SKM-1 treated with dmso at 0.1 percent for 144 hours (cell line): ENCODE results near the gene HIPK2.

ENCODE experiments used
- DNase-seq: peaks from one replicate; lab custom pipeline; 2025; ENCODE audit not compliant: unreplicated experiment; lab: John Stamatoyannopoulos, UW

Gene HIPK2

DNA sequence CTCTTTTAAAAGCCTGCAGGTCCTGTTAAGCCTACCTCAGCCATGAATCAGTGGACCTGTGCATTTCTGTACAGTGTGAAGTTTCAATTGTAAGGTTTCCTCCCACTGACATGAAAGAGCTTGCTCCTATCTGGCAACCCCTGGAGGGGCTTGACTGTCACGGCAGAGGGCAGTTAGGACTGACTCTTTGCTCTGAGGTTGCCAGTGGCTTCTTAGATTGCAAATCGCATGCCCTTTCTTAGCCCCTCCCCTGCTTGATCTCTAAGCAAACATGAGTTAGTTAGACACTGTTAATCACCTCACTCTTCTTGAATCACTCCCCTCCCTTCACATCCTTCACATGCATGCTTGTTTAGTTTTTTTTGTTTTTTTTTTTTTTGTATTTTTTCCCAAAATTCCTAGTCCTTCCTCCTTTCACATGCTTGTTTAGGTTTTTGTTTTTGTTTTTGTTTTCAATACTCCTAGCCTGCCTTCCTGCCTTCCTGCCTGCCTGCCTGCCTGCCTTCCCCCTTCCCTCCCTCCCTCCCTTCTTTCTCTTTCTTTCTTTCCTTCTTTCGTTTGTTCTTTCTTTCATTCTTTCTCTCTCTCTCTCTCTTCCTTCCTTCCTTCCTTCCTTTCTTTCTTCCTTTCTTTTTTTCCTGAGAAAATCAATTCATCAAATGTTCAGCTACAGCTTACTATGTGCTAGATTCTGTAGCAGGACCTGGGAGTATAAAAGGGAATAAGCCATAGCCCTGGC lies 6.0 kb upstream of the HIPK2 start:
- no peak for DNase-seq

GRCh38 chr7:139782932-139783331 lies 5.1 kb upstream of the HIPK2 start:
- no peak for DNase-seq

GRCh38 chr7:139777133-139777891 lies 486 bp downstream of the HIPK2 start:
- peak; percentile 11 for DNase-seq

DNA sequence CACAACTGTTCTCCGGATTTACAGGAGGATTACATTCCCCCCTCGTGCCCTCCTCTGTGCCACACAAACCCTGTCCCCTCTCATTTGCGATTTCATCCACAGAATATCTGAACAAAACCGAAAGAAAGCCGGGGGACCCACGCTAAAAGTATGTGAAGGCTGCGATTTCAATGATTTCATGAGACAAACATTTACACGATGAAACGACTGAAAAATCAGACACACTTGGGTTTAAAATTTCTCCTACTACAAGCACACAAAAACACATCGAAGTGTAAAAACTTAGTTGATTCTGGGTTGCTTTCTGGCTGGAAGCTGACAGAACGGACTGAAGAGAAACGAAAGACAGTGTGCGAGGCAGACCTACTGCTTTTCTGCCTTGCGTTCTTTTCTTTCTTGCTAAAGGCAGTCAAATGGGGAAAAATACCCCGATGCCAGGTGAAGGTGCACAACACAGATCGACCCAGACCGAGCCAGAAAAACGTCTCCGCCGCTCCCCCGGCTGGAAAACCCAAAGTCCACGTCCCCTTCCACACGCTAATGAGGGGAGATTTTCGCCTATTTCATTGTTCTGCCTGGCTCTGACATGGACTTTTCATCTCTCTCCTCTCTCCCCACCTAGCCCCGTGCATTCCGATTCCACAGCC lies 1.2 kb downstream of the HIPK2 start:
- DNase-seq = peak; percentile 15

- peak; percentile 75 for DNase-seq
Measured at GRCh38 chr7:139775829-139776266, 1.9 kb downstream of the HIPK2 start.

DNA sequence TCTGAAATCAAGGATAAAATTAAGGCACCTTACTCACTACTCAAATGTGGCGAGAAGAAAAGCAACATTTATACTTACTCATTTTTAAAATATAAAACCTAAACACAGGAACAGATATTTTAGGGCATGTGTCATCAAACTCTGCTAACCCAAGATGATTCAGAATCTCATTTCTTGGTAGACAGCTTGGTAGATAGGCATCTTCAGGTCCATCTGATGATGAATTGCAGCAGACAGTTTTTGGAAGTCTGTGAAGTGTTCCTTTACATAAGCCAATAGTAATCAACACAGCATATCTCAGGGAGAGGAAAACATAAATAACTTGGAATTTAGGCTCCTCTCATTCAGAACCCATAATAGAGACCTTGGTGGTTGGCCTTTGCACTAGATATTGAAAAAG lies 3.4 kb downstream of the HIPK2 start:
- DNase-seq = no peak

GRCh38 chr7:139773371-139773770 lies 4.4 kb downstream of the HIPK2 start:
- no peak for DNase-seq

DNA sequence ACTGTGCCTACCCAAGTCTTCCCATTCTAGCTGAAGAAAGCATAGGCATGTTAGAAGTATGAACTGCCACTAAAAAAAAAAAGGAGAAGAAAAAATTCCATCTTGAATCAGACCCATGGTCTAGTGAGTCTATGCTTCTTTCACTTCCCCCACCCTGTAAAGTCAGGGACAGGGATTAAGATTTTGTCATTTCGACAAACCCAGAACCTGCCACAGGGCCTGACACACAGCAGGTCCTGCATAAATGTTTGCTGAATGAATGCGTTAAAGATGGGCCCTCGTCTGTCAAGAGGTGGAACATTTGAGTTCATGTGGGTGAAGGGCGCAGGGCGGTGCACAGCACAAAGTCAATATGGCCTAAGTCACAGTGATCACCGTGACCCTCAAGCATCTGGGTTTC lies 4.9 kb downstream of the HIPK2 start:
- no peak for DNase-seq

GRCh38 chr7:139772115-139772514 lies 5.7 kb downstream of the HIPK2 start:
- DNase-seq = no peak

DNA sequence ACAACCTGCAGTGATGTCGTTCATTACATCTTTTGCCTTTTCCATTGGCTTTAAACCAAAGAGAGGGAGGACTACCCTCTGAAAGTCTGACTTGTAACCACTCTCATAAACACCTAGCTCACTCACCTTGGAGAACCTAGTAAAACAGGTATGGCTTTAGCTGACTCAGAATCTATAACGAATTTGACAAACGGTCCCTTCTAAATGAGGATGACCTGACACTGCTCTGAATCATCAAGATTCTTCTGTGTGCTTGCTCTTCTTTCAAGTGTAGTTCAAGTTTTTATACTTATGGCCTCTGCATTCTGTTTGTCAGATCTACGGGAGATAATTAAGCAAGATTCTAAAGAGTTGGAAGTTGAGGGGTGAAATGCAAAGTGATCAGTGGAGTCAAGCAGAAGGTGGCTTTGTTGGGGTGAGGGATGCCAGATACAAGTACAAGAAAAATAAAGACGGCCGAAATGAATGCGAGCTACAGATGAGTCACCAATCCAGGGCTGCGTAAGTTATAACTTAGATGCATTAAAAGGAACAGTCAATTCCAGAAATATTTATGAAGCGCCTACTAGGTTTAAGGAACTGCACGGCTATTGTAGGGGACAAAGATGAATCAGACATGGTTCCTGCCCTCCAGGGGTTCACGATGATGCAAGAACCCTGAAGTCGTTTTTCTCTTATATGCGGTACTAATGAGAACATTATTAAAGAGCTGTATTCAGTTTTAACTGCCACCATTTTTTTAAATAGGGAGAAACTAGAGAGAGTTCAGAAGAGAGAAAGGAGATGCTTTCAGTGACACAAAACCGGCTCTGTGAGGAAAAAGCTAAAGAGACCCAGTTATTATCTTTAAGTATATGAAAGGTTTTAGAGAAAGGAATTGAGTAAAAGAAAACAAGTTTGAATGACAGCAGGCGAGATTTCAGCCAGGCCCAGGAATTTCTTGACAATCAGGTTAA lies 6.5 kb downstream of the HIPK2 start:
- no peak for DNase-seq

GRCh38 chr7:139769761-139770160 lies 8.0 kb downstream of the HIPK2 start:
- no peak for DNase-seq

GRCh38 chr7:139769066-139769465 lies 8.7 kb downstream of the HIPK2 start:
- no peak for DNase-seq

DNA sequence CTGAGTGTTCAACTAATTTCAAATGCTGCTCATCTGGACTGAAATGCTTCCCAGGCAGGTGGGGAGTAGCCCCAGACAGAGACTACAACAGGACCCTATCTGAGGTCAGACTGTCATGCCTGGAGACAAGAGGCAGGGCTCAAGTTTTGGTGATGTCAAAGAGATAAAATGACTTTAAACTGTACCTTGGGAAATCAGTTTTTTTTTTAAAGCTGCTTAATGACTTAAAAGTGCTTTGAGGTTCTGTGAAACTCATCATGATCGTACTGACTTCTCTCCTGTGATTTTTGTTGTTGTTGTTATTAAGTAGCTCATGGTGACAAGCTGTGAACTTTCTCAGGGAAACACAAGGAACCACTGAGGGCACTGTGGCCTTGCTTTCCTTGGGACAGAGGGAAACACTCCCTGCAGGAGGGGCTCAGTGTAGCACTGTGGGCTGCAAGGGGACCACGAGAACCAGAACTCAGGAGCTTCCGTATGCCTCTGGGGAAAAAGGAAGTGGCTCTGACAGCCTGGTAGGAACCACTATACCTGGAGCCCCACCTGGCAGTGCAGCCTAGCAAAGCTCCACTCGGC lies 9.5 kb downstream of the HIPK2 start:
- no peak for DNase-seq

- peak; percentile 86 for DNase-seq
Measured at GRCh38 chr7:139767561-139767982, 10.2 kb downstream of the HIPK2 start.

GRCh38 chr7:139765143-139765542 lies 12.7 kb downstream of the HIPK2 start:
- no peak for DNase-seq

DNA sequence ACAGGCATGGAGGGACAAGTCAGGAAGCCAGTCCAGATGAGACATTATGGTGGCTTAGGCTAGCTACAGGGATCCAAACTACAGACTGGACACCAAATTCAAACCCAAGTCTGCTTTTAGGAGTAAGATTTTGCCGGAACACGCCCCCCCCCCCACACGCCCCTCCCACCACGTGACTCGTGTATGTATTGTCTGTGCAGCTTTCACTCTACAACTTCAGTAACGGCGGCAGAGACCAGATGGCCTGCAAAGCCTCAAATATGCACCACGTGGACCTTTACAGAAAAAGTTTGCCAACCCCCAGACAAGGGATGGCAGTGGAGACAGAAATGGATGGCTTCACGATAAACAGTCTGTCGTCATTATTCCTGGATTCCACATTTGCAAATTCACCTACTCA lies 14.5 kb downstream of the HIPK2 start:
- DNase-seq = no peak

DNA sequence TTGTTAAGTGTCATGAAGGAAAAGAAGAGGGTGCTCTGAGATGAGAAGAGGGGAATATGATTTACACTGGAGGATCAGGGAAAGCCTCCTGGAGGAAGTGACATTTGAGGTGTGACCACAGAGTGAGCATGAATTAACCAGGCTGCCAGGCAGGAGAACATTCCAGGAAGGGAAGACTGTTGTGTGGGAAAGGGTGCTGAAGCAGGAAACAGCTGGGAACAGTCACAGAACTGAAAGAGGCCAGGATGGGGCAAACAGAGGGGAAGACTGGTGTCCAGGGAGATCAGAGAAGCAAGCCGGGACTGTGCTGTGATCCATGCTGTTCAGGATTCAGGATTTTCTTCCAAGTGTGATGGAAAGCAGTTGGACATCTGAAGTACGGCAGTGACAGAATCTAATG lies 14.9 kb downstream of the HIPK2 start:
- no peak for DNase-seq

DNA sequence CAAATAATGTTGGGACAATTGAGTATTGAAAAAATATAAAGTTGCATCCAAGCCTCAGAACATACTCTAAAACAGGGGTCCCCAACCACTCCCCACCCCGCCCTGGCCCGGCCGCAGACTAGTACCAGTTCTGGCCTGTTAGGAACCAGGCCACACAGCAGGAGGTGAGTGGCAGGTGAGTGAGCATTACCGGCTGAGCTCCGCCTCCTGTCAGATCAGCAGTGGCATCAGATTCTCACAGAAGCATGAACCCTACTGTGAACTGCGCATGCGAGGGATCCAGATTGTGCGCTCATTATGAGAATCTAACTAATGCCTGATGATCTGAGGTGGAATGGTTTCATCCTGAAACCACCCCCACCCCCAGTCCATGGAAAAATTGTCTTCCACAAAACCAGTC lies 19.4 kb downstream of the HIPK2 start:
- DNase-seq = no peak

DNA sequence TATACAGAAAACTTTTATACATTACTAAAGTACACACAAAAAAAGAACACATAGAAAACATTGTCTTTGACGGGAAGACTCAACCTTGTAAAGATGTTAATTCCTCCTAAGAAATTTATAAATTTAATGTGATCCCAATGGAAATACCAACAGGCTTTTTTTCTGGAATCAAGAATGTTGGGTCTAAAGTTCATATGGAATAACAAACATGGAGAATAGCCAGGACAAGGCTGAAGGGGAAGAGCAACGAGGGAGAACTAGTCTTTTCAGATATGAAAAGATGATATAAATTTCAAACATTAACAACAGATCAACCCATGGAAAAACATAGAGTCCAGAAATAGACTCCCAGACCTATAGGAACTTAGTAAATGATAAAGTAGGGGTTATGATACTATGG lies 19.8 kb downstream of the HIPK2 start:
- no peak for DNase-seq

GRCh38 chr7:139753693-139754111 lies 24.1 kb downstream of the HIPK2 start:
- DNase-seq = no peak
